Measurements from ENCODE around the gene ZMIZ1. TPM values are rescaled to one million over a fixed set of nuclear protein-coding genes. Genes with fewer than 3 reads are reported as not detected.

ZMIZ1 gene
- total RNA-seq, 1 experiment from 2014 or later, result 35.8 TPM

GRCh38 chr10:79274279-79275104 is 205.7 kb downstream of the ZMIZ1 start:
- ChIA-PET CTCF (no interaction called here), POLR2A (ENCODE audit: low non-redundant PET) (no interaction called here)
- intact Hi-C loops (cut with micrococcal nuclease; ENCODE audit: unreplicated experiment), result no loop called here
- BruUV-seq (replicated peaks), result no TSS peak
- TF ChIP-seq CTCF (conservative IDR thresholded peaks at IDR 0.05; ENCODE audit: low read depth, low read length) (no peak), EZH2 (IDR thresholded peaks at IDR 0.05; ENCODE audit: borderline replicate concordance, low read depth, low read length, poor library complexity, severe bottlenecking) (no peak)
- H3K4me1 ChIP-seq (ENCODE audit: insufficient read depth, low read length, poor library complexity, severe bottlenecking), result peaks cover 9% of the 10 kb centered on the region
- DNase-seq (ENCODE audit: low spot score), result no peak
- no peak overlapping the region for H3K4me3 ChIP-seq (ENCODE audit: low read depth, low read length, poor library complexity, severe bottlenecking)
- H3K36me3 ChIP-seq (ENCODE audit: insufficient read depth, low read length, poor library complexity, severe bottlenecking), result peaks cover 3% of the 10 kb centered on the region
- no peaks in the 10 kb centered on the region for H3K9me3 ChIP-seq (ENCODE audit: low read depth, low read length, poor library complexity, severe bottlenecking)
- peak overlapping the region; percentile 23 for H3K27ac ChIP-seq (ENCODE audit: low read depth, low read length, poor library complexity, severe bottlenecking)
- H3K27me3 ChIP-seq (replicated peaks; ENCODE audit: insufficient read depth, low read depth, low read length, poor library complexity), result no peaks in the 10 kb centered on the region

GRCh38 chr10:79275105-79275430 is 206.3 kb downstream of the ZMIZ1 start:
- no TSS peak for BruUV-seq (replicated peaks)
- H3K4me1 ChIP-seq (ENCODE audit: insufficient read depth, low read length, poor library complexity, severe bottlenecking), result peaks cover 9% of the 10 kb centered on the region
- no peaks in the 10 kb centered on the region for H3K9me3 ChIP-seq (ENCODE audit: low read depth, low read length, poor library complexity, severe bottlenecking)
- no peaks in the 10 kb centered on the region for H3K27me3 ChIP-seq (replicated peaks; ENCODE audit: insufficient read depth, low read depth, low read length, poor library complexity)
- no peak for TF ChIP-seq CTCF (conservative IDR thresholded peaks at IDR 0.05; ENCODE audit: low read depth, low read length)
- no peak for TF ChIP-seq EZH2 (IDR thresholded peaks at IDR 0.05; ENCODE audit: borderline replicate concordance, low read depth, low read length, poor library complexity, severe bottlenecking)
- H3K27ac ChIP-seq (ENCODE audit: low read depth, low read length, poor library complexity, severe bottlenecking), result peak overlapping the region; percentile 23
- DNase-seq (ENCODE audit: low spot score), result no peak
- no peak overlapping the region for H3K4me3 ChIP-seq (ENCODE audit: low read depth, low read length, poor library complexity, severe bottlenecking)
- peaks cover 3% of the 10 kb centered on the region for H3K36me3 ChIP-seq (ENCODE audit: insufficient read depth, low read length, poor library complexity, severe bottlenecking)
- ChIA-PET CTCF (no interaction called here), POLR2A (ENCODE audit: low non-redundant PET) (no interaction called here)
- intact Hi-C loops (cut with micrococcal nuclease; ENCODE audit: unreplicated experiment), result no loop called here

- BruUV-seq (replicated peaks), result no TSS peak
- no peaks in the 10 kb centered on the region for H3K27me3 ChIP-seq (replicated peaks; ENCODE audit: insufficient read depth, low read depth, low read length, poor library complexity)
- TF ChIP-seq CTCF (conservative IDR thresholded peaks at IDR 0.05; ENCODE audit: low read depth, low read length) (no peak), EZH2 (IDR thresholded peaks at IDR 0.05; ENCODE audit: borderline replicate concordance, low read depth, low read length, poor library complexity, severe bottlenecking) (no peak)
- H3K4me1 ChIP-seq (ENCODE audit: insufficient read depth, low read length, poor library complexity, severe bottlenecking), result peaks cover 9% of the 10 kb centered on the region
- CTCF ChIA-PET, result no interaction called here
- no peak for DNase-seq (ENCODE audit: low spot score)
- intact Hi-C loops (cut with micrococcal nuclease; ENCODE audit: unreplicated experiment), result no loop called here
- no peak overlapping the region for H3K4me3 ChIP-seq (ENCODE audit: low read depth, low read length, poor library complexity, severe bottlenecking)
- no peak overlapping the region for H3K27ac ChIP-seq (ENCODE audit: low read depth, low read length, poor library complexity, severe bottlenecking)
- peaks cover 3% of the 10 kb centered on the region for H3K36me3 ChIP-seq (ENCODE audit: insufficient read depth, low read length, poor library complexity, severe bottlenecking)
- no peaks in the 10 kb centered on the region for H3K9me3 ChIP-seq (ENCODE audit: low read depth, low read length, poor library complexity, severe bottlenecking)
- POLR2A ChIA-PET (ENCODE audit: low non-redundant PET), result no interaction called here
Measured at GRCh38 chr10:79275431-79275851, 206.7 kb downstream of the ZMIZ1 start.
